HepG2 (cell line): ENCODE measurements around the gene SP5. TPM values are rescaled to one million over a fixed set of nuclear protein-coding genes. Genes with fewer than 3 reads are reported as not detected.

ENCODE experiments used
- AGO1 ChIP-seq: fragments of 200-400 bp; formaldehyde crosslinking; IDR thresholded peaks from 2 replicates; pipeline ENCODE4 v1.6.1; 2017; ENCODE audit warnings: mild to moderate bottlenecking, low read depth, low read length, moderate library complexity; ENCODE audit not compliant: poor library complexity, severe bottlenecking
- ATRX ChIP-seq: sonication (generic); formaldehyde crosslinking; IDR thresholded peaks from 2 replicates; pipeline ENCODE4 v1.4.0; 2020; ENCODE audit warnings: missing genetic modification reagents, borderline replicate concordance
- DPF2 ChIP-seq: sonication (generic); formaldehyde crosslinking; IDR thresholded peaks from 2 replicates; pipeline ENCODE4 v1.4.0; 2020; ENCODE audit warnings: mild to moderate bottlenecking, low read depth, missing genetic modification reagents, borderline replicate concordance
- ETV5 ChIP-seq: IDR thresholded peaks from 2 replicates; pipeline ENCODE4 v1.6.1; 2018; ENCODE audit warnings: missing biosample characterization, missing genetic modification reagents, inconsistent platforms, borderline replicate concordance
- FOXK1 ChIP-seq: sonication (generic); formaldehyde crosslinking; IDR thresholded peaks from 2 replicates; pipeline ENCODE4 v1.4.0; 2020; ENCODE audit warnings: low read depth, missing genetic modification reagents, borderline replicate concordance
- KLF12 ChIP-seq: sonication (generic); formaldehyde crosslinking; IDR thresholded peaks from 2 replicates; pipeline ENCODE4 v1.4.0; 2020; ENCODE audit warnings: missing genetic modification reagents, borderline replicate concordance
- NPAS2 ChIP-seq: sonication (generic); formaldehyde crosslinking; IDR thresholded peaks from 2 replicates; pipeline ENCODE4 v1.8.0; 2022; ENCODE audit warnings: mild to moderate bottlenecking, missing genetic modification reagents, borderline replicate concordance
- PCBP2 ChIP-seq: fragments of 200-400 bp; formaldehyde crosslinking; optimal IDR thresholded peaks from 2 replicates; pipeline ENCODE3; 2018; ENCODE audit warnings: low read length, low read depth; ENCODE audit not compliant: poor library complexity, severe bottlenecking
- PHF8 ChIP-seq: sonication (generic); formaldehyde crosslinking; IDR thresholded peaks from 2 replicates; pipeline ENCODE4 v1.5.0; 2020; ENCODE audit warnings: missing genetic modification reagents
- POGZ ChIP-seq: sonication (generic); formaldehyde crosslinking; IDR thresholded peaks from 2 replicates; pipeline ENCODE4 v1.4.0; 2020; ENCODE audit warnings: mild to moderate bottlenecking, missing genetic modification reagents
- SMAD9 ChIP-seq: sonication (generic); formaldehyde crosslinking; IDR thresholded peaks from 2 replicates; pipeline ENCODE4 v1.5.1; 2020; ENCODE audit warnings: mild to moderate bottlenecking, missing genetic modification reagents
- SSRP1 ChIP-seq: IDR thresholded peaks from 2 replicates; pipeline ENCODE4 v1.6.1; 2016; ENCODE audit warnings: control low read depth
- ZC3H4 ChIP-seq: sonication (generic); formaldehyde crosslinking; IDR thresholded peaks from 2 replicates; pipeline ENCODE4 v1.4.0; 2020; ENCODE audit warnings: missing genetic modification reagents, borderline replicate concordance
- ZFP41 ChIP-seq: sonication (generic); formaldehyde crosslinking; IDR thresholded peaks from 2 replicates; pipeline ENCODE4 v1.4.0; 2020; ENCODE audit warnings: mild to moderate bottlenecking, missing genetic modification reagents, borderline replicate concordance
- ZNF232 ChIP-seq: sonication (generic); formaldehyde crosslinking; IDR thresholded peaks from 2 replicates; pipeline ENCODE4 v1.4.0; 2020; ENCODE audit warnings: missing genetic modification reagents, borderline replicate concordance
- ZNF263 ChIP-seq: sonication (generic); formaldehyde crosslinking; IDR thresholded peaks from 2 replicates; pipeline ENCODE4 v1.4.0; 2020; ENCODE audit warnings: missing genetic modification reagents
- ZNF274 ChIP-seq: sonication (generic); formaldehyde crosslinking; IDR thresholded peaks from 2 replicates; pipeline ENCODE4 v1.5.1; 2020; ENCODE audit warnings: mild to moderate bottlenecking, missing genetic modification reagents
- ZNF329 ChIP-seq: sonication (generic); formaldehyde crosslinking; IDR thresholded peaks from 2 replicates; pipeline ENCODE4 v1.9.0; 2021; ENCODE audit warnings: low read depth, mild to moderate bottlenecking, missing genetic modification reagents
- ZNF335 ChIP-seq: sonication (generic); formaldehyde crosslinking; IDR thresholded peaks from 2 replicates; pipeline ENCODE4 v1.4.0; 2020; ENCODE audit warnings: missing genetic modification reagents
- ZNF484 ChIP-seq: sonication (generic); formaldehyde crosslinking; IDR thresholded peaks from 2 replicates; pipeline ENCODE4 v1.5.1; 2020; ENCODE audit warnings: mild to moderate bottlenecking, low read depth, missing genetic modification reagents, borderline replicate concordance
- ZNF563 ChIP-seq: sonication (generic); formaldehyde crosslinking; IDR thresholded peaks from 2 replicates; pipeline ENCODE4 v1.8.0; 2022; ENCODE audit warnings: mild to moderate bottlenecking, moderate library complexity, missing genetic modification reagents
- ZNF614 ChIP-seq: IDR thresholded peaks from 2 replicates; pipeline ENCODE4 v1.6.1; 2018; ENCODE audit warnings: missing biosample characterization, missing genetic modification reagents, inconsistent platforms, borderline replicate concordance
- ZNF737 ChIP-seq: sonication (generic); formaldehyde crosslinking; IDR thresholded peaks from 2 replicates; pipeline ENCODE4 v1.5.0; 2020; ENCODE audit warnings: missing genetic modification reagents, mild to moderate bottlenecking, borderline replicate concordance
- ZNF850 ChIP-seq: sonication (generic); formaldehyde crosslinking; conservative IDR thresholded peaks from 2 replicates; pipeline ENCODE4 v1.9.0; 2021; ENCODE audit warnings: mild to moderate bottlenecking, missing genetic modification reagents
- polyA plus RNA-seq, 8 experiments: library from polyadenylated mRNA; depleted of rRNA in 3 of 8; stranded (reverse) in 7 of 8; unstranded in 1 of 8; fragments of >200 nt; fragmentation: Illumina TruSeq in 4 of 8; extraction: Trizol in 4 of 8; gene quantifications; 2 replicates each; pipeline versions ENCODE4 v1.2.1 to v1.2.3, GENCODE V29; 2011 to 2016; ENCODE audit warnings: low read depth in 4 of 8, missing spikeins in 1 of 8, mixed read lengths in 1 of 8; ENCODE audit not compliant: insufficient read depth in 1 of 8
- total RNA-seq, 5 experiments: library from RNA; depleted of rRNA; stranded (reverse); fragments of >200 nt; fragmentation: Illumina TruSeq; extraction: Trizol; gene quantifications; 2 replicates each; pipeline ENCODE4 v1.2.3, GENCODE V29; 2016; ENCODE audit warnings: low read depth in 1 of 5
- TF ChIP-seq, protein P1 (sequence below): sonication (generic); formaldehyde crosslinking; IDR thresholded peaks from 2 replicates; pipeline ENCODE4 v1.5.1; 2020; ENCODE audit warnings: missing genetic modification reagents, mild to moderate bottlenecking, borderline replicate concordance
- TF ChIP-seq, protein P2 (sequence below): sonication (generic); formaldehyde crosslinking; IDR thresholded peaks from 2 replicates; pipeline ENCODE4 v1.4.0; 2020; ENCODE audit warnings: missing genetic modification reagents
- TF ChIP-seq, protein P3 (sequence below): sonication (generic); formaldehyde crosslinking; conservative IDR thresholded peaks from 2 replicates; pipeline ENCODE4 v1.4.0; 2020; ENCODE audit warnings: missing genetic modification reagents

The SP5 gene
- total and polyA plus RNA-seq, 2 of the 13 experiments (the other 11 are each of a cell fraction or from before 2014, with no cell fraction given), result 50.8 to 119 TPM

DNA sequence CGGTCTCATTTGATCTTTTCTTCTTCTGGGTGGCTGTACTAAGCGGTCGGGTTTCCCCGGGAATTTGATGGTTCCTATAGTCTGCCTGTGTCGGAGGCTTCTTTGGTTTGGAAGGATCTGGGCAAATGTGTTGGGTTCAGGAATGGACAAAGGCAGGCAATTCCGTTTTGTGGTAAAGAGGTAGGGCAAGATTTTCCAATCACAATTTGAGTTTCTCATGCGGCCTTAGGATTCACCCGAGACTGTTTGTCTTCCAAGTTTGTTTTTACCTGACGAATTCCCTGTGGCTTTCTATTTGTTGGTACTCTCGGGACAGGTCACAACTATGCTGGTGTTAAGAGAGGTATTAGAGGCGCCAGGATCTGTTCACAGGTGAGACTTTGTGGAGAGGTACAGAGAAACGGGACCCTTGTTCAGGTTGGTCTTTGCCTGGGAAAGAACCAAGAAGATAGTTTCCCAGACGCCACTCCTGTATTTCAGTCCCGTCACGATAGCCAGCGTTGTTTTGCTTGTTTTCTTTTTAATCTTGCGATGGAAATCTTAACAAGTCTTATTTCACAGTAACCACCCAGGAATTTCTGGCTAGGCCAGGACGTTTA, 3.0 kb downstream of the SP5 start (continued):
- no peak for TF ChIP-seq NPAS2 (CRISPR knock-in tag)
- TF ChIP-seq, protein P1, sequence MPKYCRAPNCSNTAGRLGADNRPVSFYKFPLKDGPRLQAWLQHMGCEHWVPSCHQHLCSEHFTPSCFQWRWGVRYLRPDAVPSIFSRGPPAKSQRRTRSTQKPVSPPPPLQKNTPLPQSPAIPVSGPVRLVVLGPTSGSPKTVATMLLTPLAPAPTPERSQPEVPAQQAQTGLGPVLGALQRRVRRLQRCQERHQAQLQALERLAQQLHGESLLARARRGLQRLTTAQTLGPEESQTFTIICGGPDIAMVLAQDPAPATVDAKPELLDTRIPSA, result no peak
- TF ChIP-seq ATRX (CRISPR knock-in tag), result no peak
- no peak for TF ChIP-seq POGZ (CRISPR knock-in tag)
- TF ChIP-seq PHF8, result no peak
- TF ChIP-seq KLF12 (CRISPR knock-in tag), result peak; percentile 48; the same call in 1 of the 2 replicates
- 0 out of 2 replicates have a peak, but pooled peaks have one; percentile 39 for TF ChIP-seq ZNF335 (CRISPR knock-in tag)
- no peak for TF ChIP-seq ZNF329
- TF ChIP-seq AGO1, result no peak
- TF ChIP-seq SSRP1 (CRISPR knock-in tag), result peak; percentile 30; the same call in 1 of the 2 replicates
- no peak for TF ChIP-seq DPF2 (CRISPR knock-in tag)
- no peak for TF ChIP-seq ZNF263 (CRISPR knock-in tag)
- no peak for TF ChIP-seq ZC3H4
- TF ChIP-seq ZNF563 (CRISPR knock-in tag), result no peak
- no peak for TF ChIP-seq ZNF484 (CRISPR knock-in tag)
- no peak for TF ChIP-seq ZNF274 (CRISPR knock-in tag)
- TF ChIP-seq, protein P2, sequence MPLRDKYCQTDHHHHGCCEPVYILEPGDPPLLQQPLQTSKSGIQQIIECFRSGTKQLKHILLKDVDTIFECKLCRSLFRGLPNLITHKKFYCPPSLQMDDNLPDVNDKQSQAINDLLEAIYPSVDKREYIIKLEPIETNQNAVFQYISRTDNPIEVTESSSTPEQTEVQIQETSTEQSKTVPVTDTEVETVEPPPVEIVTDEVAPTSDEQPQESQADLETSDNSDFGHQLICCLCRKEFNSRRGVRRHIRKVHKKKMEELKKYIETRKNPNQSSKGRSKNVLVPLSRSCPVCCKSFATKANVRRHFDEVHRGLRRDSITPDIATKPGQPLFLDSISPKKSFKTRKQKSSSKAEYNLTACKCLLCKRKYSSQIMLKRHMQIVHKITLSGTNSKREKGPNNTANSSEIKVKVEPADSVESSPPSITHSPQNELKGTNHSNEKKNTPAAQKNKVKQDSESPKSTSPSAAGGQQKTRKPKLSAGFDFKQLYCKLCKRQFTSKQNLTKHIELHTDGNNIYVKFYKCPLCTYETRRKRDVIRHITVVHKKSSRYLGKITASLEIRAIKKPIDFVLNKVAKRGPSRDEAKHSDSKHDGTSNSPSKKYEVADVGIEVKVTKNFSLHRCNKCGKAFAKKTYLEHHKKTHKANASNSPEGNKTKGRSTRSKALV, result no peak
- peak; percentile 57; the same call in 1 of the 2 replicates for TF ChIP-seq SMAD9 (CRISPR knock-in tag)
- no peak for TF ChIP-seq ZNF614 (CRISPR knock-in tag)
- no peak for TF ChIP-seq ZNF737
- no peak for TF ChIP-seq ZNF850
- no peak for TF ChIP-seq ETV5 (CRISPR knock-in tag)
- no peak for TF ChIP-seq ZFP41 (CRISPR knock-in tag)
- TF ChIP-seq, protein P3, sequence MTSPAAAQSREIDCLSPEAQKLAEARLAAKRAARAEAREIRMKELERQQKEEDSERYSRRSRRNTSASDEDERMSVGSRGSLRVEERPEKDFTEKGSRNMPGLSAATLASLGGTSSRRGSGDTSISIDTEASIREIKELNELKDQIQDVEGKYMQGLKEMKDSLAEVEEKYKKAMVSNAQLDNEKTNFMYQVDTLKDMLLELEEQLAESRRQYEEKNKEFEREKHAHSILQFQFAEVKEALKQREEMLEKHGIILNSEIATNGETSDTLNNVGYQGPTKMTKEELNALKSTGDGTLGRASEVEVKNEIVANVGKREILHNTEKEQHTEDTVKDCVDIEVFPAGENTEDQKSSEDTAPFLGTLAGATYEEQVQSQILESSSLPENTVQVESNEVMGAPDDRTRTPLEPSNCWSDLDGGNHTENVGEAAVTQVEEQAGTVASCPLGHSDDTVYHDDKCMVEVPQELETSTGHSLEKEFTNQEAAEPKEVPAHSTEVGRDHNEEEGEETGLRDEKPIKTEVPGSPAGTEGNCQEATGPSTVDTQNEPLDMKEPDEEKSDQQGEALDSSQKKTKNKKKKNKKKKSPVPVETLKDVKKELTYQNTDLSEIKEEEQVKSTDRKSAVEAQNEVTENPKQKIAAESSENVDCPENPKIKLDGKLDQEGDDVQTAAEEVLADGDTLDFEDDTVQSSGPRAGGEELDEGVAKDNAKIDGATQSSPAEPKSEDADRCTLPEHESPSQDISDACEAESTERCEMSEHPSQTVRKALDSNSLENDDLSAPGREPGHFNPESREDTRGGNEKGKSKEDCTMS (CRISPR knock-in tag), result no peak
- TF ChIP-seq PCBP2, result no peak
- 0 out of 2 replicates have a peak, but pooled peaks have one; percentile 10 for TF ChIP-seq FOXK1
- TF ChIP-seq ZNF232, result peak; percentile 68; the same call in 1 of the 2 replicates
